HEK293 (cell line): Measurements from ENCODE around the gene CHERP.

Source experiments
- ATF2 ChIP-seq: fragments of 450-650 bp; formaldehyde crosslinking; IDR thresholded peaks from 2 replicates; pipeline ENCODE4 v1.5.1; 2016; ENCODE audit warnings: missing biosample characterization, missing genetic modification characterization, low read depth
- EGR2 ChIP-seq: fragments of 450-650 bp; formaldehyde crosslinking; IDR thresholded peaks from 2 replicates; pipeline ENCODE4 v1.5.1; 2016; ENCODE audit warnings: low read depth, missing biosample characterization, missing genetic modification characterization
- HOXD13 ChIP-seq: sonication (generic); formaldehyde crosslinking; IDR thresholded peaks from 2 replicates; pipeline ENCODE4 v1.8.0; 2022; ENCODE audit warnings: missing genetic modification reagents, borderline replicate concordance
- MEIS1 ChIP-seq: sonication (generic); formaldehyde crosslinking; IDR thresholded peaks from 2 replicates; pipeline ENCODE4 v1.8.1; 2022; ENCODE audit warnings: missing genetic modification reagents, mild to moderate bottlenecking, borderline replicate concordance
- SALL2 ChIP-seq: fragments of 450-650 bp; formaldehyde crosslinking; IDR thresholded peaks from 2 replicates; pipeline ENCODE4 v1.5.0; 2017; ENCODE audit warnings: missing biosample characterization, mild to moderate bottlenecking, missing genetic modification characterization, borderline replicate concordance
- SP7 ChIP-seq: fragments of 450-650 bp; formaldehyde crosslinking; IDR thresholded peaks from 2 replicates; pipeline ENCODE4 v1.5.1; 2016; ENCODE audit warnings: missing biosample characterization, missing genetic modification characterization
- ZBTB20 ChIP-seq: fragments of 450-650 bp; formaldehyde crosslinking; IDR thresholded peaks from 2 replicates; pipeline ENCODE4 v1.5.1; 2016; ENCODE audit warnings: missing biosample characterization, missing genetic modification characterization
- ZBTB49 ChIP-seq: fragments of 450-650 bp; formaldehyde crosslinking; IDR thresholded peaks from 2 replicates; pipeline ENCODE4 v1.5.1; 2016; ENCODE audit warnings: missing biosample characterization, missing genetic modification characterization, low read depth
- ZBTB7A ChIP-seq: fragments of 450-650 bp; formaldehyde crosslinking; IDR thresholded peaks from 2 replicates; pipeline ENCODE4 v1.5.1; 2016; ENCODE audit warnings: low read depth, missing biosample characterization, missing genetic modification characterization
- ZFP3 ChIP-seq: fragments of 450-650 bp; formaldehyde crosslinking; IDR thresholded peaks from 2 replicates; pipeline ENCODE4 v1.5.1; 2016; ENCODE audit warnings: low read depth, missing biosample characterization, missing genetic modification characterization
- ZNF138 ChIP-seq: fragments of 450-650 bp; formaldehyde crosslinking; IDR thresholded peaks from 2 replicates; pipeline ENCODE4 v1.5.1; 2016; ENCODE audit warnings: missing biosample characterization, missing genetic modification characterization, borderline replicate concordance
- ZNF157 ChIP-seq: fragments of 450-650 bp; formaldehyde crosslinking; IDR thresholded peaks from 2 replicates; pipeline ENCODE4 v1.5.1; 2016; ENCODE audit warnings: missing biosample characterization, missing genetic modification characterization
- ZNF175 ChIP-seq: fragments of 450-650 bp; formaldehyde crosslinking; IDR thresholded peaks from 2 replicates; pipeline ENCODE4 v1.5.1; 2016; ENCODE audit warnings: missing biosample characterization, missing genetic modification characterization
- ZNF239 ChIP-seq: fragments of 450-650 bp; formaldehyde crosslinking; IDR thresholded peaks from 2 replicates; pipeline ENCODE4 v1.5.1; 2016; ENCODE audit warnings: missing biosample characterization, missing genetic modification characterization
- ZNF24 ChIP-seq: fragments of 450-650 bp; formaldehyde crosslinking; IDR thresholded peaks from 2 replicates; pipeline ENCODE4 v1.5.1; 2016; ENCODE audit warnings: missing biosample characterization, missing genetic modification characterization
- ZNF266 ChIP-seq: fragments of 450-650 bp; formaldehyde crosslinking; IDR thresholded peaks from 2 replicates; pipeline ENCODE4 v1.5.1; 2016; ENCODE audit warnings: missing biosample characterization, missing genetic modification characterization, low read depth
- ZNF280C ChIP-seq: fragments of 450-650 bp; formaldehyde crosslinking; IDR thresholded peaks from 2 replicates; pipeline ENCODE4 v1.5.1; 2016; ENCODE audit warnings: missing biosample characterization, missing genetic modification characterization
- ZNF391 ChIP-seq: fragments of 450-650 bp; formaldehyde crosslinking; IDR thresholded peaks from 2 replicates; pipeline ENCODE4 v1.5.1; 2016; ENCODE audit warnings: low read depth, missing biosample characterization, missing genetic modification characterization, borderline replicate concordance
- ZNF426 ChIP-seq: fragments of 450-650 bp; formaldehyde crosslinking; IDR thresholded peaks from 2 replicates; pipeline ENCODE4 v1.5.1; 2017; ENCODE audit warnings: missing biosample characterization, missing genetic modification characterization, mild to moderate bottlenecking, inconsistent platforms, moderate library complexity
- ZNF501 ChIP-seq: fragments of 450-650 bp; formaldehyde crosslinking; IDR thresholded peaks from 2 replicates; pipeline ENCODE4 v1.5.1; 2016; ENCODE audit warnings: missing biosample characterization, missing genetic modification characterization
- ZNF510 ChIP-seq: fragments of 450-650 bp; formaldehyde crosslinking; IDR thresholded peaks from 2 replicates; pipeline ENCODE4 v1.5.1; 2018; ENCODE audit warnings: mild to moderate bottlenecking, missing genetic modification characterization, missing biosample characterization; ENCODE audit not compliant: insufficient replicate concordance
- ZNF521 ChIP-seq: fragments of 450-650 bp; formaldehyde crosslinking; IDR thresholded peaks from 2 replicates; pipeline ENCODE4 v1.5.1; 2017; ENCODE audit warnings: missing biosample characterization, mild to moderate bottlenecking, missing genetic modification characterization
- ZNF529 ChIP-seq: fragments of 450-650 bp; formaldehyde crosslinking; IDR thresholded peaks from 2 replicates; pipeline ENCODE4 v1.5.1; 2017; ENCODE audit warnings: missing genetic modification characterization, missing biosample characterization; ENCODE audit not compliant: insufficient replicate concordance
- ZNF549 ChIP-seq: fragments of 450-650 bp; IDR thresholded peaks from 2 replicates; pipeline ENCODE4 v1.5.1; 2018; ENCODE audit warnings: missing biosample characterization, missing genetic modification characterization, mild to moderate bottlenecking, inconsistent platforms, moderate library complexity
- ZNF555 ChIP-seq: fragments of 450-650 bp; formaldehyde crosslinking; conservative IDR thresholded peaks from 2 replicates; pipeline ENCODE4 v1.5.1; 2017; ENCODE audit warnings: missing biosample characterization, mild to moderate bottlenecking, missing genetic modification characterization, inconsistent platforms
- ZNF585B ChIP-seq: fragments of 450-650 bp; formaldehyde crosslinking; IDR thresholded peaks from 2 replicates; pipeline ENCODE4 v1.5.1; 2016; ENCODE audit warnings: missing biosample characterization, missing genetic modification characterization
- ZNF596 ChIP-seq: fragments of 450-650 bp; IDR thresholded peaks from 2 replicates; pipeline ENCODE4 v1.5.0; 2018; ENCODE audit warnings: missing biosample characterization, mild to moderate bottlenecking, missing genetic modification characterization, moderate library complexity
- ZNF629 ChIP-seq: fragments of 450-650 bp; formaldehyde crosslinking; IDR thresholded peaks from 2 replicates; pipeline ENCODE4 v1.5.1; 2017; ENCODE audit warnings: missing biosample characterization, missing genetic modification characterization
- ZNF664 ChIP-seq: fragments of 450-650 bp; formaldehyde crosslinking; IDR thresholded peaks from 2 replicates; pipeline ENCODE4 v1.5.1; 2016; ENCODE audit warnings: missing biosample characterization, missing genetic modification characterization
- ZNF701 ChIP-seq: fragments of 450-650 bp; formaldehyde crosslinking; IDR thresholded peaks from 2 replicates; pipeline ENCODE4 v1.5.1; 2016; ENCODE audit warnings: missing biosample characterization, missing genetic modification characterization
- ZNF76 ChIP-seq: fragments of 450-650 bp; formaldehyde crosslinking; IDR thresholded peaks from 2 replicates; pipeline ENCODE4; 2016; ENCODE audit warnings: low read depth, missing biosample characterization, missing genetic modification characterization, borderline replicate concordance
- ZNF791 ChIP-seq: fragments of 450-650 bp; formaldehyde crosslinking; IDR thresholded peaks from 2 replicates; pipeline ENCODE4 v1.5.1; 2016; ENCODE audit warnings: missing biosample characterization, missing genetic modification characterization
- ZNF843 ChIP-seq: fragments of 450-650 bp; formaldehyde crosslinking; IDR thresholded peaks from 2 replicates; pipeline ENCODE4 v1.5.1; 2016; ENCODE audit warnings: missing biosample characterization, missing genetic modification characterization
- ZSCAN30 ChIP-seq: fragments of 450-650 bp; IDR thresholded peaks from 2 replicates; pipeline ENCODE4 v1.5.1; 2018; ENCODE audit warnings: missing biosample characterization, mild to moderate bottlenecking, missing genetic modification characterization, moderate library complexity

Gene CHERP

GRCh38 chr19:16590876-16591802, 48.9 kb upstream of the CHERP start (continued):
- TF ChIP-seq ZNF510 (tag by site-specific recombination) (no peak), ZNF391 (no peak), ZNF555 (tag by site-specific recombination) (no peak), ZNF138 (tag by site-specific recombination) (peak; percentile 70; the same call in 1 of the 2 replicates), ZBTB20 (tag by site-specific recombination) (no peak), ZNF596 (tag by site-specific recombination) (no peak), SALL2 (tag by site-specific recombination) (no peak), ZNF529 (tag by site-specific recombination) (no peak), ZNF266 (tag by site-specific recombination) (peak; percentile 91), ZNF501 (peak; percentile 76), ZNF157 (tag by site-specific recombination) (no peak), ZNF239 (tag by site-specific recombination) (no peak), ZNF426 (peak; percentile 98), ZNF24 (tag by site-specific recombination) (no peak), MEIS1 (no peak), ZFP3 (peak; percentile 46; the same call in 1 of the 2 replicates), ZSCAN30 (tag by site-specific recombination) (no peak), ZNF843 (tag by site-specific recombination) (no peak), ZNF664 (tag by site-specific recombination) (peak; percentile 87), ATF2 (tag by site-specific recombination) (no peak), ZNF791 (tag by site-specific recombination) (peak; percentile 68; the same call in 1 of the 2 replicates), ZNF521 (tag by site-specific recombination) (no peak), SP7 (no peak), HOXD13 (no peak), ZNF549 (tag by site-specific recombination) (no peak), ZBTB7A (tag by site-specific recombination) (no peak), ZNF280C (tag by site-specific recombination) (no peak), ZNF585B (tag by site-specific recombination) (no peak), ZNF701 (tag by site-specific recombination) (no peak), EGR2 (tag by site-specific recombination) (no peak), ZNF76 (no peak), ZBTB49 (no peak), ZNF629 (tag by site-specific recombination) (peak; percentile 85), ZNF175 (tag by site-specific recombination) (no peak)
- TF ChIP-seq, all 188 proteins: peak for 45
